Measurements from ENCODE around the gene ANKRD9.

GRCh38 chr14:102539544-102540314, 30.2 kb upstream of the ANKRD9 start:
- TF ChIP-seq SNAI2 (CRISPR knock-in tag; IDR thresholded peaks at IDR 0.05) (no peak), PATZ1 (CRISPR knock-in tag; IDR thresholded peaks at IDR 0.05; ENCODE audit: borderline replicate concordance) (peak; percentile 50; the same call in 1 of the 2 replicates), ZFP3 (CRISPR knock-in tag; IDR thresholded peaks at IDR 0.05) (no peak), ZFP30 (CRISPR knock-in tag; IDR thresholded peaks at IDR 0.05) (no peak), ISL1 (CRISPR knock-in tag; IDR thresholded peaks at IDR 0.05) (no peak), GLIS3 (CRISPR knock-in tag; IDR thresholded peaks at IDR 0.05) (no peak), RARB (CRISPR knock-in tag; IDR thresholded peaks at IDR 0.05) (no peak), PPARA (CRISPR knock-in tag; IDR thresholded peaks at IDR 0.05; ENCODE audit: borderline replicate concordance) (no peak), CSRNP3 (CRISPR knock-in tag; IDR thresholded peaks at IDR 0.05) (no peak), CSDC2 (CRISPR knock-in tag; IDR thresholded peaks at IDR 0.05) (no peak)
